GM23338 (cell line): ENCODE measurements around the gene PCDHGA6. TPM values are rescaled to one million over a fixed set of nuclear protein-coding genes. Genes with fewer than 3 reads are reported as not detected.

ENCODE experiments used
- ATAC-seq: fragments of 200-7000 bp; cut with Tn5 transposase; 3 replicates; pipeline ENCODE4 v1.9.1; 2020
- DNase-seq: peaks from one replicate; pipeline ENCODE4 v3.0.0-alpha.2; 2015; ENCODE audit warnings: low spot score
- H2AFZ ChIP-seq: fragments of 200-600 bp; sonication (generic); 2 replicates; pipeline ENCODE4 v1.8.0; 2016; ENCODE audit warnings: antibody characterized with exemption, mild to moderate bottlenecking, moderate library complexity
- H3F3A ChIP-seq: fragments of 200-600 bp; sonication (generic); replicated peaks from 2 replicates; pipeline ENCODE4 v1.8.0; 2017; ENCODE audit warnings: antibody characterized with exemption, mixed run types, low read depth
- H3K27ac ChIP-seq: fragments of 200-600 bp; sonication (generic); 2 replicates; pipeline ENCODE4 v1.6.1; 2016; ENCODE audit warnings: low read depth
- H3K27me3 ChIP-seq: fragments of 200-600 bp; sonication (generic); 2 replicates; pipeline ENCODE4 v1.8.0; 2016; ENCODE audit warnings: mild to moderate bottlenecking, mixed run types, moderate library complexity; ENCODE audit not compliant: insufficient read depth
- H3K36me3 ChIP-seq: fragments of 200-600 bp; sonication (generic); 2 replicates; pipeline ENCODE4 v1.8.0; 2016; ENCODE audit warnings: mild to moderate bottlenecking; ENCODE audit not compliant: insufficient read depth
- H3K4me1 ChIP-seq: fragments of 200-600 bp; sonication (generic); 2 replicates; pipeline ENCODE4 v1.8.0; 2016; ENCODE audit warnings: mild to moderate bottlenecking, moderate library complexity; ENCODE audit not compliant: insufficient read depth
- H3K4me2 ChIP-seq: fragments of 200-600 bp; sonication (generic); 2 replicates; pipeline ENCODE4 v1.7.1; 2017; ENCODE audit warnings: mixed run types
- H3K4me3 ChIP-seq: fragments of 200-600 bp; sonication (generic); 2 replicates; pipeline ENCODE4 v1.6.1; 2016; ENCODE audit warnings: mixed run types
- H3K79me2 ChIP-seq: fragments of 200-600 bp; sonication (generic); replicated peaks from 2 replicates; pipeline ENCODE4 v1.8.0; 2017; ENCODE audit warnings: mild to moderate bottlenecking; ENCODE audit not compliant: insufficient read depth
- H3K9me2 ChIP-seq: fragments of 200-600 bp; sonication (generic); 2 replicates; pipeline ENCODE4 v1.8.0; 2017; ENCODE audit not compliant: insufficient read depth
- H4K20me1 ChIP-seq: fragments of 200-600 bp; sonication (generic); replicated peaks from 2 replicates; pipeline ENCODE4 v1.8.0; 2017; ENCODE audit warnings: mild to moderate bottlenecking; ENCODE audit not compliant: insufficient read depth
- H3K27ac Mint-ChIP-seq: 2 replicates; pipeline ENCODE4 v1.8.0; 2020; ENCODE audit warnings: inconsistent platforms, mild to moderate bottlenecking, moderate library complexity, mixed read lengths
- H3K27me3 Mint-ChIP-seq: 3 replicates; pipeline ENCODE4 v1.8.0; 2022; ENCODE audit warnings: low read depth, mild to moderate bottlenecking, moderate library complexity, mixed read lengths, inconsistent platforms; ENCODE audit not compliant: insufficient read depth, poor library complexity
- H3K36me3 Mint-ChIP-seq: 3 replicates; pipeline ENCODE4 v1.8.0; 2021; ENCODE audit warnings: low read depth, mild to moderate bottlenecking, inconsistent platforms, moderate library complexity, mixed read lengths
- H3K4me1 Mint-ChIP-seq: 3 replicates; pipeline ENCODE4 v1.8.0; 2020; ENCODE audit warnings: mild to moderate bottlenecking, inconsistent platforms, mixed read lengths
- H3K4me3 Mint-ChIP-seq: 3 replicates; pipeline ENCODE4 v1.8.0; 2021; ENCODE audit warnings: moderate library complexity, mild to moderate bottlenecking, inconsistent platforms, mixed read lengths
- H3K9me3 Mint-ChIP-seq: 3 replicates; pipeline ENCODE4 v1.8.0; 2020; ENCODE audit warnings: moderate library complexity, mild to moderate bottlenecking, inconsistent platforms, mixed read lengths
- CTCF ChIP-seq, 2 experiments: fragments of 200-600 bp in 1 of 2; sonication (generic) in 1 of 2; conservative IDR thresholded peaks; 2 replicates each; pipeline versions ENCODE4 v1.5.1 to v1.6.1; 2016 to 2017; ENCODE audit warnings: antibody characterized with exemption in 2 of 2, low read depth in 2 of 2, mild to moderate bottlenecking in 2 of 2, moderate library complexity in 1 of 2
- EZH2 ChIP-seq: fragments of 200-600 bp; sonication (generic); IDR thresholded peaks from one replicate; pipeline ENCODE4 v1.8.0; 2017; ENCODE audit warnings: antibody characterized with exemption, mild to moderate bottlenecking, low read depth; ENCODE audit not compliant: unreplicated experiment
- EZH2phosphoT487 ChIP-seq: fragments of 200-600 bp; sonication (generic); IDR thresholded peaks from one replicate; pipeline ENCODE4 v1.8.1; 2018; ENCODE audit warnings: antibody characterized with exemption; ENCODE audit not compliant: unreplicated experiment
- JUNB ChIP-seq: IDR thresholded peaks from one replicate; pipeline ENCODE4 v1.6.1; 2016; ENCODE audit warnings: antibody characterized with exemption; ENCODE audit not compliant: unreplicated experiment
- NANOG ChIP-seq: IDR thresholded peaks from 2 replicates; pipeline ENCODE4 v1.6.1; 2016; ENCODE audit warnings: antibody characterized with exemption, borderline replicate concordance
- STAT1 ChIP-seq: IDR thresholded peaks from one replicate; pipeline ENCODE4 v1.6.1; 2016; ENCODE audit warnings: antibody characterized with exemption; ENCODE audit not compliant: unreplicated experiment
- ZNF462 ChIP-seq: fragments of 250-450 bp; sonication (Bioruptor Pico); IDR thresholded peaks from 2 replicates; pipeline ENCODE4 v1.5.0; 2020; ENCODE audit warnings: mild to moderate bottlenecking, moderate library complexity
- polyA plus RNA-seq: library from polyadenylated mRNA; unstranded; fragments of >200 nt; fragmentation: Nextera tagmentation; extraction: Ambion mirVana; gene quantifications from 2 replicates; pipeline ENCODE4 v1.2.1, GENCODE V29; 2016
- total RNA-seq: library from RNA; depleted of rRNA; stranded (reverse); fragments of >200 nt; shearing (Covaris generic); gene quantifications from 2 replicates; pipeline ENCODE4 v1.2.3, GENCODE V29; 2014

Gene PCDHGA6
- total and polyA plus RNA-seq, 2 experiments from 2014 or later: 0.99 to 4.8 TPM

DNA sequence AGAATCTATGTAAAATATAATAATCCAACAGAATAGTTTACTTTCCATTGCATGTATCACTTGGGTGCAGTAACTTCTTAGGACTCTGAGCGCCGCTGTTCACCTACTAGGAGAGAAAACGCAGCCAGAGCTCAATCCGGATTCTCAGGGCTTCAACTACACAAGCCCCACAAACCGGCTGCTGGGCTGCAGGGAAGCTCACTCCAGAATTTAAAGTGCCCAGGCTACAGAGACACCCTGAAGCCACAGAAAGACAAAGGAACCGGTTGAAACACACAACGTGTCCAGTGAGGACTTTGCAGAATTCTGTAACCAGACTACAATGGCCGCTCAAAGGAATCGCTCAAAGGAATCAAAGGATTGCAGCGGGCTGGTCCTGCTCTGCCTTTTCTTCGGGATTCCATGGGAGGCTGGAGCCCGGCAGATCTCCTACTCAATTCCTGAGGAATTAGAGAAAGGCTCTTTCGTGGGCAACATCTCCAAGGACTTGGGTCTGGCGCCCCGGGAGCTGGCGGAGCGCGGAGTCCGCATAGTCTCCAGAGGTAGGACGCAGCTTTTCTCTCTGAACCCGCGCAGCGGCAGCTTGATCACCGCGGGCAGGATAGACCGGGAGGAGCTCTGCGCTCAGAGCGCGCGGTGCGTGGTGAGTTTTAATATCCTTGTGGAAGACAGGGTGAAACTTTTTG lies 39.3 kb downstream of the PCDHGA6 start, which contains the start of gene PCDHGA10:
Gene PCDHGA10, plus strand, starts transcription at position 134 of the 686 bp plus-strand sequence. Its CDS starts 189 bp downstream, at position 323.
- H3K36me3 Mint-ChIP-seq: peaks cover 46% of the 10 kb centered on the region
- peak; percentile 92 for DNase-seq
- H3K4me2 ChIP-seq: peak within 1 kb of the TSS; percentile 45; the same call in 1 of the 2 replicates
- peaks cover 23% of the 10 kb centered on the region for H3K27me3 Mint-ChIP-seq
- peaks cover 43% of the 10 kb centered on the region for H3K9me3 Mint-ChIP-seq
- peak within 1 kb of the TSS; percentile 40; the same call in 1 of the 2 replicates for H3K4me3 ChIP-seq
- peaks cover 8% of the 10 kb centered on the region for H3K27me3 ChIP-seq
- peak within 1 kb of the TSS; percentile 57 for H2AFZ ChIP-seq
- 0 out of 2 replicates have a peak, but pooled peaks cover 4% of the 10 kb centered on the region for H3K79me2 ChIP-seq
- peaks cover 5% of the 10 kb centered on the region for H3K4me1 ChIP-seq
- H3F3A ChIP-seq: no peaks in the 10 kb centered on the region
- no peaks in the 10 kb centered on the region for H3K36me3 ChIP-seq
- H3K9me2 ChIP-seq: no peaks in the 10 kb centered on the region
- peak within 1 kb of the TSS; percentile 90 for H3K4me3 Mint-ChIP-seq
- TF ChIP-seq STAT1 (no peak), CTCF (conservative IDR thresholded peaks at IDR 0.05; ENCODE audit: low read depth in 2 of 2) (peak; percentile 71 to 74)
- ATAC-seq: peak; percentile 57
- peaks cover 7% of the 10 kb centered on the region; the same call in 1 of the 2 replicates for H4K20me1 ChIP-seq
- peaks cover 16% of the 10 kb centered on the region for H3K4me1 Mint-ChIP-seq
- H3K27ac ChIP-seq: no peak within 1 kb of the TSS
- peak within 1 kb of the TSS; percentile 89 for H3K27ac Mint-ChIP-seq

- peak; percentile 65 for ATAC-seq
- H3K9me3 Mint-ChIP-seq: peaks cover 47% of the 10 kb centered on the region
- no peaks in the 10 kb centered on the region for H3K9me2 ChIP-seq
- TF ChIP-seq NANOG (no peak), STAT1 (no peak), EZH2phosphoT487 (no peak), ZNF462 (CRISPR knock-in tag) (no peak), JUNB (no peak), EZH2 (no peak)
Measured at GRCh38 chr5:141413540-141414069, 39.9 kb downstream of the PCDHGA6 start.

More at GRCh38 chr5:141413540-141414069, 39.9 kb downstream of the PCDHGA6 start:
- no peak overlapping the region for H3K27ac ChIP-seq
- peaks cover 2% of the 10 kb centered on the region for H3K4me1 ChIP-seq
- peak overlapping the region; percentile 90 for H3K4me3 Mint-ChIP-seq
- H3K4me3 ChIP-seq: peak overlapping the region; percentile 40; the same call in 1 of the 2 replicates
- peaks cover 50% of the 10 kb centered on the region for H3K36me3 Mint-ChIP-seq
- H3K4me2 ChIP-seq: peak overlapping the region; percentile 45; the same call in 1 of the 2 replicates
- H3K27ac Mint-ChIP-seq: peak overlapping the region; percentile 89; the same call in 1 of the 2 replicates
- peaks cover 17% of the 10 kb centered on the region for H3K4me1 Mint-ChIP-seq
- no peaks in the 10 kb centered on the region for H3F3A ChIP-seq
- H3K36me3 ChIP-seq: no peaks in the 10 kb centered on the region
- H3K79me2 ChIP-seq: 0 out of 2 replicates have a peak, but pooled peaks cover 2% of the 10 kb centered on the region
- peaks cover 12% of the 10 kb centered on the region for H3K27me3 ChIP-seq
- H2AFZ ChIP-seq: no peak overlapping the region; the same call in 1 of the 2 replicates
- DNase-seq: no peak
- H4K20me1 ChIP-seq: peaks cover 7% of the 10 kb centered on the region; the same call in 1 of the 2 replicates
- peaks cover 28% of the 10 kb centered on the region for H3K27me3 Mint-ChIP-seq
